ENCODE measurements around the gene EML4.
"Not testable (repeated sequence)": the region's sequence is repeated elsewhere in the genome, so short reads cannot be mapped to it uniquely, and the experiment has no call there.

The EML4 gene

GRCh38 chr2:42369532-42370229 is 200.5 kb downstream of the EML4 start:
- H3K4me3 ChIP-seq (ENCODE audit: low read depth, low read length), result no peak overlapping the region
- in situ Hi-C loops (cut with HindIII; ENCODE audit: low sequenced_read_pairs), result no loop called here
- no peak for TF ChIP-seq CTCF (IDR thresholded peaks at IDR 0.05; ENCODE audit: low read depth, low read length, missing control alignments)
- DNase-seq (ENCODE audit: low read depth), result no peak

- in situ Hi-C loops (cut with HindIII; ENCODE audit: low sequenced_read_pairs), result no loop called here
- no peak for DNase-seq (ENCODE audit: low read depth)
- no peak overlapping the region for H3K4me3 ChIP-seq (ENCODE audit: low read depth, low read length)
- no peak for TF ChIP-seq CTCF (IDR thresholded peaks at IDR 0.05; ENCODE audit: low read depth, low read length, missing control alignments)
These were observed 202.7 kb downstream of the EML4 start for GRCh38 chr2:42371611-42372473.

- no peak overlapping the region for H3K4me3 ChIP-seq (ENCODE audit: low read depth, low read length)
- no peak for TF ChIP-seq CTCF (IDR thresholded peaks at IDR 0.05; ENCODE audit: low read depth, low read length, missing control alignments)
- in situ Hi-C loops (cut with HindIII; ENCODE audit: low sequenced_read_pairs), result no loop called here
- no peak for DNase-seq (ENCODE audit: low read depth)
These were observed 203.5 kb downstream of the EML4 start for GRCh38 chr2:42372474-42373200.

GRCh38 chr2:42376758-42377157 is 207.6 kb downstream of the EML4 start:
- no peak overlapping the region for H3K4me3 ChIP-seq (ENCODE audit: low read depth, low read length)
- TF ChIP-seq CTCF (IDR thresholded peaks at IDR 0.05; ENCODE audit: low read depth, low read length, missing control alignments), result no peak
- DNase-seq (ENCODE audit: low read depth), result no peak
- in situ Hi-C loops (cut with HindIII; ENCODE audit: low sequenced_read_pairs), result no loop called here

GRCh38 chr2:42378415-42378814 is 209.3 kb downstream of the EML4 start:
- H3K4me3 ChIP-seq (ENCODE audit: low read depth, low read length), result no peak overlapping the region
- TF ChIP-seq CTCF (IDR thresholded peaks at IDR 0.05; ENCODE audit: low read depth, low read length, missing control alignments), result no peak
- in situ Hi-C loops (cut with HindIII; ENCODE audit: low sequenced_read_pairs), result no loop called here
- DNase-seq (ENCODE audit: low read depth), result no peak

- DNase-seq (ENCODE audit: low read depth); in situ Hi-C loops (cut with HindIII; ENCODE audit: low sequenced_read_pairs): not testable (repeated sequence)
These were observed 210.9 kb downstream of the EML4 start for GRCh38 chr2:42380026-42380425.

More at GRCh38 chr2:42380026-42380425, 210.9 kb downstream of the EML4 start:
- H3K4me3 ChIP-seq (ENCODE audit: low read depth, low read length), result not testable (repeated sequence)

Data from astrocyte of the cerebellum (primary cell).